HL-60 (cell line): ENCODE data around the gene KCNT1.

ENCODE experiments used
- DNase-seq, 2 experiments: peaks; one replicate each; pipeline ENCODE4 v3.0.0-alpha.2; 2010 to 2020; ENCODE audit warnings: low read depth in 1 of 2, low spot score in 1 of 2
- H3K27ac ChIP-seq: fragments of 250-450 bp; sonication (Bioruptor Pico); replicated peaks from 2 replicates; pipeline ENCODE4 v1.5.1; 2020; ENCODE audit warnings: mild to moderate bottlenecking, moderate library complexity
- H3K27me3 ChIP-seq: fragments of 250-450 bp; sonication (Bioruptor Pico); 2 replicates; pipeline ENCODE4 v1.5.1; 2021; ENCODE audit warnings: mild to moderate bottlenecking, moderate library complexity; ENCODE audit not compliant: insufficient read depth, poor library complexity, severe bottlenecking
- H3K4me3 ChIP-seq: replicated peaks from 2 replicates; pipeline ENCODE4 v1.5.1; 2011; ENCODE audit warnings: mild to moderate bottlenecking, control low read depth, low read length; ENCODE audit not compliant: insufficient read depth
- GABPA ChIP-seq: IDR thresholded peaks from 2 replicates; pipeline ENCODE4 v1.6.1; 2012; ENCODE audit warnings: low read depth
- POLR2AphosphoS5 ChIP-seq: IDR thresholded peaks from 2 replicates; pipeline ENCODE4 v1.6.1; 2012; ENCODE audit warnings: low read depth
- SPI1 ChIP-seq: IDR thresholded peaks from 2 replicates; pipeline ENCODE4 v1.6.1; 2012; ENCODE audit warnings: low read depth, mild to moderate bottlenecking, borderline replicate concordance
- TF ChIP-seq, protein P1 (sequence below): IDR thresholded peaks from one replicate; pipeline ENCODE4 v1.5.1; 2011; ENCODE audit warnings: low read length, control low read depth, inconsistent platforms; ENCODE audit not compliant: insufficient read depth
- TF ChIP-seq, protein P2 (sequence below): IDR thresholded peaks from 2 replicates; pipeline ENCODE4 v1.6.1; 2012; ENCODE audit warnings: low read depth; ENCODE audit not compliant: insufficient replicate concordance

The KCNT1 gene

DNA sequence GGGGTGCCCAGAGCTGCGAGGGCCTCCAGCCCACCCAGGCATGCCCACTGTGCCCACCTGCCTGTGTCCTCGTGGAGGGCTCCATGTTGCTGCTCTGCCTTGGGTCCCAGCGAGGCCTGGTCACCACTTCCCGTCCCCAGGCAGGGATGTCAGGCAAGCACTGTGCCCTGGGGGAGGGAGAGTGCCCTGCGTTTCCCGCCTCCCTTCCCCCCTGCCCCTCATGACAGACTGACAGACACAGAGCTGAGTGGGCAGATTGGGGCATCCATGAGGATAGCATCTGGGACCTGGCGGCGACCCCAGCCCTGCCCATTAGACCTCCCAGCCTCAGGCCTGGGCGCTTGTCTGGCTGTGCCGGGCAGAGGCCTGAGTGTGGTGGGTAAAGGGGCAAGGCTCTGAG lies 56.9 kb downstream of the KCNT1 start:
- TF ChIP-seq, protein P1, sequence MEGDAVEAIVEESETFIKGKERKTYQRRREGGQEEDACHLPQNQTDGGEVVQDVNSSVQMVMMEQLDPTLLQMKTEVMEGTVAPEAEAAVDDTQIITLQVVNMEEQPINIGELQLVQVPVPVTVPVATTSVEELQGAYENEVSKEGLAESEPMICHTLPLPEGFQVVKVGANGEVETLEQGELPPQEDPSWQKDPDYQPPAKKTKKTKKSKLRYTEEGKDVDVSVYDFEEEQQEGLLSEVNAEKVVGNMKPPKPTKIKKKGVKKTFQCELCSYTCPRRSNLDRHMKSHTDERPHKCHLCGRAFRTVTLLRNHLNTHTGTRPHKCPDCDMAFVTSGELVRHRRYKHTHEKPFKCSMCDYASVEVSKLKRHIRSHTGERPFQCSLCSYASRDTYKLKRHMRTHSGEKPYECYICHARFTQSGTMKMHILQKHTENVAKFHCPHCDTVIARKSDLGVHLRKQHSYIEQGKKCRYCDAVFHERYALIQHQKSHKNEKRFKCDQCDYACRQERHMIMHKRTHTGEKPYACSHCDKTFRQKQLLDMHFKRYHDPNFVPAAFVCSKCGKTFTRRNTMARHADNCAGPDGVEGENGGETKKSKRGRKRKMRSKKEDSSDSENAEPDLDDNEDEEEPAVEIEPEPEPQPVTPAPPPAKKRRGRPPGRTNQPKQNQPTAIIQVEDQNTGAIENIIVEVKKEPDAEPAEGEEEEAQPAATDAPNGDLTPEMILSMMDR = no peak
- TF ChIP-seq, protein P2, sequence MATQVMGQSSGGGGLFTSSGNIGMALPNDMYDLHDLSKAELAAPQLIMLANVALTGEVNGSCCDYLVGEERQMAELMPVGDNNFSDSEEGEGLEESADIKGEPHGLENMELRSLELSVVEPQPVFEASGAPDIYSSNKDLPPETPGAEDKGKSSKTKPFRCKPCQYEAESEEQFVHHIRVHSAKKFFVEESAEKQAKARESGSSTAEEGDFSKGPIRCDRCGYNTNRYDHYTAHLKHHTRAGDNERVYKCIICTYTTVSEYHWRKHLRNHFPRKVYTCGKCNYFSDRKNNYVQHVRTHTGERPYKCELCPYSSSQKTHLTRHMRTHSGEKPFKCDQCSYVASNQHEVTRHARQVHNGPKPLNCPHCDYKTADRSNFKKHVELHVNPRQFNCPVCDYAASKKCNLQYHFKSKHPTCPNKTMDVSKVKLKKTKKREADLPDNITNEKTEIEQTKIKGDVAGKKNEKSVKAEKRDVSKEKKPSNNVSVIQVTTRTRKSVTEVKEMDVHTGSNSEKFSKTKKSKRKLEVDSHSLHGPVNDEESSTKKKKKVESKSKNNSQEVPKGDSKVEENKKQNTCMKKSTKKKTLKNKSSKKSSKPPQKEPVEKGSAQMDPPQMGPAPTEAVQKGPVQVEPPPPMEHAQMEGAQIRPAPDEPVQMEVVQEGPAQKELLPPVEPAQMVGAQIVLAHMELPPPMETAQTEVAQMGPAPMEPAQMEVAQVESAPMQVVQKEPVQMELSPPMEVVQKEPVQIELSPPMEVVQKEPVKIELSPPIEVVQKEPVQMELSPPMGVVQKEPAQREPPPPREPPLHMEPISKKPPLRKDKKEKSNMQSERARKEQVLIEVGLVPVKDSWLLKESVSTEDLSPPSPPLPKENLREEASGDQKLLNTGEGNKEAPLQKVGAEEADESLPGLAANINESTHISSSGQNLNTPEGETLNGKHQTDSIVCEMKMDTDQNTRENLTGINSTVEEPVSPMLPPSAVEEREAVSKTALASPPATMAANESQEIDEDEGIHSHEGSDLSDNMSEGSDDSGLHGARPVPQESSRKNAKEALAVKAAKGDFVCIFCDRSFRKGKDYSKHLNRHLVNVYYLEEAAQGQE = no peak
- TF ChIP-seq GABPA (no peak), POLR2AphosphoS5 (no peak), SPI1 (no peak)
- DNase-seq = no peak
- no peak overlapping the region for H3K27ac ChIP-seq
- H3K27me3 ChIP-seq = no peaks in the 10 kb centered on the region
- no peak overlapping the region for H3K4me3 ChIP-seq

DNA sequence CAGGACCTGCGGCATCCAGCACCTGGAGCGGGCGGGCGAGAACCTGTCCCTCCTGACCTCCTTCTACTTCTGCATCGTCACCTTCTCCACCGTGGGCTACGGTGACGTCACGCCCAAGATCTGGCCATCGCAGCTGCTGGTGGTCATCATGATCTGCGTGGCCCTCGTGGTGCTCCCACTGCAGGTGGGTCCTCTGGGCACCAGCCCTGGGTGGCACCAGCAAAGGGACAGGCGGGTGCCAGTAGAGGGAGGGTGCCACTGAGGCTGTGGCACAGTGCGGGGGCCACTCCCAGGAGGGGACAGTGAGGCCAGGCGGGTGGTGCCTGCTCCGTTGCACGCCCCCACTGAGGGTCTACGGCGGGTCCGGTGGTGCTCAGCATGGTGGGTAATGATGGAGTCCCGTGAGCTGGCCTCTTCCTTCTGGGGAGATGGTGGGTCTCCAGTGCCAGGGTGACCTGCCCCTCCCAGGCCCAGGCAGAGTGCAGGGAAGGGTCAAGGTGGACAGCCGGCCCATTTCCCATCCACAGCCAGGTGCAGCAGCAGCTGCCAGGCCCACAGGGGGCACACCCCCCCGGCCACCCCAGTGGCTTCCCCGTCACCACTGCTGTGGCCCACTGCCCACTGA lies 57.8 kb downstream of the KCNT1 start:
- TF ChIP-seq POLR2AphosphoS5 (no peak), SPI1 (no peak), GABPA (no peak)
- TF ChIP-seq, protein P1 = no peak
- TF ChIP-seq, protein P2 = no peak
- H3K27me3 ChIP-seq = no peaks in the 10 kb centered on the region

DNA sequence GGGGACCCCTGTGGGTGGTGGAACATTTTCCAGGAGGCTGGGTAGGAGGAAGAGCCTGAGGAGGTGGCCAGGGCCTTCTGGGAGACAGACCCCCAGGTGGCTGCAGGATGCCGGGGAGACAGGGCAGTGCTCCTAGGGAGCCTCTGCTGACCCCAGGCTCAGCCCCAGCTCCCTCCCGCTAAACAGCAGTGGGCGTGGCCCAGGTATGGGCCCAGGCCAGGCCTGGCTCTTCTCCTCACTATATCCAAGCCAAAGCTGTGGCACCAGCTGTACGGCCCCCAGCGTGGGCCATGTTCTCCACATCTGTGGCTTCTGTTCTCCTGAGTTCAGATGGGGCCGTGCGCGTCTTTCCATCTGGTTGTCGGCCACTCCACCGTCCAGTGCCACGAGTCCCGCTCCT lies 58.5 kb downstream of the KCNT1 start:
- Histone ChIP-seq H3K4me3 (no peak overlapping the region), H3K27me3 (no peaks in the 10 kb centered on the region), H3K27ac (no peak overlapping the region)
- TF ChIP-seq, protein P2 = no peak
- TF ChIP-seq POLR2AphosphoS5 (no peak), GABPA (no peak), SPI1 (no peak)
- TF ChIP-seq, protein P1 = no peak
- DNase-seq = no peak

More for the DNA sequence above, 57.8 kb downstream of the KCNT1 start:
- H3K4me3 ChIP-seq = no peak overlapping the region
- no peak for DNase-seq
- H3K27ac ChIP-seq = no peak overlapping the region
